HG02852 (cell line): Measurements from ENCODE around the gene MYL3.

Source experiments
- ATAC-seq: cut with Tn5 transposase; IDR thresholded peaks from one replicate; pipeline ENCODE4 v1.9.1; 2021; ENCODE audit warnings: mild to moderate bottlenecking, moderate library complexity; ENCODE audit not compliant: unreplicated experiment

MYL3 gene

DNA sequence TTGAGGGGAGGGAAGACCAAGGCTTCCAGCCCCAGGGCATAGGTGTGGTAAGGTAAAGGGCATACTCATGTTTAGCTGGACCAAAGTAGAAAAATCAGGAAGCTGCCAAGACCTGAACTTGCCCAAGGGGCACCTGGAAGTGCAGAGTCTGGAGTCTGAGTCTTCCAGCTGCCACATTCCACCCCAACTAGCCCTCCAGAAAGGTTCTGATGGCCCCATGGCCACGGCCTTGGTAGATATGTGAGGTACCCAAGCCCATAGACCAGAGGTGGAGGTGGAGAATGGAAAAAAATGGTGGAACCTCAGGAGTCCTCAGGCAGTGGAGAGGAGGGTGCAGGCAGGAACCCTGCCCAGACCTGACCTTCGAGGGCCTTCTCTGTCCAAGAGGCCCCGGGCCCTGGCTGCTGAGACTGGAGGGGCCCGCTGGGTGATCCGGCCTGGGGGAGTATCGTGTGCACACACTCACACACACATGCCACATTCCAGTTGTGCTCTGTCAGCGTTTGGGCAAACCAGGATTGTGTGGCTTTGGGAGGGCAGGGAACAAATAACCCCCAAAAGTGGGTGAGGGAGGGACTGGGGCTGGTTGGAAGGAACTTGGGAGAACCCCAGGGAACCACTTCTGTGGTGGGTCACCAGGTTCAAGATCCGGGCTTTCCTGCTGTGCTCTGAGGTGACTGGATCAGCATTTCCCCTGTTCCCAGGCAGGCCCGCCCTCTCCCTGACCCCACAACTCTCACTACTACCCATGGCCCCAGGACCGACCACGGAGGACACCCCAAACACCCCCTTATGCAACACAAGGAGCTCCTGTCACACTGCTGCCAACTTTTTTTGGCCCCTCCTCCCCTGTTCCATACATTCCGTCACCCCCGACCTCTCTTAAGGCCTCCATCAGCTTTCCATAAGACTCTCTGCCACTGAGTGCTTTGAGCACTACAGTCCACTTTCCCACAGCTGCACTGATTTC, 11.6 kb downstream of the MYL3 start:
- ATAC-seq: no peak

DNA sequence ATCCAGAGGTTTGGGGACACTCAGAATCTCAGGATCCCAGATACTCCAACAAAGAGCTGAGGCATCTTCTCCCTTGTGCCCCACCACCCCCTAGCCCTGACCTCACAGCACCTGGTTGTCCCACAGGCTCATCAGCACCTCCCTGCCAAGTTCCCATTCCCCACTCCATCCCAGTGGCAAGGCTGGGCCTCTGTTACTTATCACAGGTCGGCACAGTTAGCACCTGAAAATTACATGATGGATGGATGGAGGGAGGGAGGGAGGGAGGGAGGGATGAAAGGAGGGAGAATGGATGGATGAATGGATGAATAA, 12.8 kb downstream of the MYL3 start:
- ATAC-seq: no peak

DNA sequence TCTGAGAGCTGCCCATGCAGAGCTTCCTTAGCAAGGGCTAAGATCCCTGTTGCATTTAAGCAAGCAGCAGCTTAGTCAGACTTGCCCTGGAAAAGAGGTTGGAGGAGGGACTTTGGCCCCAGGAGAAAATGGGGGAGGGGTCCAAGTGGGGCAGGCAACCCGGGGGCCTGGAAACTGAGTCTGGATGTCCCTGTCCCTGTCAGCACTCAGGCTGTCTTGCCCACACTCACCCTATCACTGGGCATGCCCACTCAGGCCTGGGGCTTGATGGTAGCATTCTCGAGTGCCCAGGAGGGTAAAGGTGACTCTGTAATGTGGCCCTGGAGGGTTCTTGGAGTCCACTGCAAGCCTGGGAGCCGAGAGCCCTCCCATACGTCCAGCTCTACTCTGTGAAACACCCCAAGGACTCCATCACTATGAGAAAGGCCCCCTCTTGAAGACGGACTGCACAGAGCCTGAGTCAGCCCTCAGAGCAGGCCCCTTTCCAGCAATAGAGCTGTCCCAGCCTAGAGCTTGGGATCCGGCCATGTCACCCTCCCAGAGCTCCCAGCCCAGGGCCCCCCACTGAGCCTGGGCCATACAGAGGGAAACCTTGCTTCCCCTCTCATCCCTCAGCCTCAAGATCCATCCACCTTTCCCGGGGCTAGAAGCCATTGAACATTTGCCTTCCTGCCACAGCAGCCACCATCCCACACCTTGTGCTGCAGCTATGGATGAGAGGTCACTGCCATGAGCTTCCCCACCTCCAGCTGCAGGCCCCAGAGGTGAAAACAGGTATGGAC, 13.4 kb downstream of the MYL3 start:
- no peak for ATAC-seq

DNA sequence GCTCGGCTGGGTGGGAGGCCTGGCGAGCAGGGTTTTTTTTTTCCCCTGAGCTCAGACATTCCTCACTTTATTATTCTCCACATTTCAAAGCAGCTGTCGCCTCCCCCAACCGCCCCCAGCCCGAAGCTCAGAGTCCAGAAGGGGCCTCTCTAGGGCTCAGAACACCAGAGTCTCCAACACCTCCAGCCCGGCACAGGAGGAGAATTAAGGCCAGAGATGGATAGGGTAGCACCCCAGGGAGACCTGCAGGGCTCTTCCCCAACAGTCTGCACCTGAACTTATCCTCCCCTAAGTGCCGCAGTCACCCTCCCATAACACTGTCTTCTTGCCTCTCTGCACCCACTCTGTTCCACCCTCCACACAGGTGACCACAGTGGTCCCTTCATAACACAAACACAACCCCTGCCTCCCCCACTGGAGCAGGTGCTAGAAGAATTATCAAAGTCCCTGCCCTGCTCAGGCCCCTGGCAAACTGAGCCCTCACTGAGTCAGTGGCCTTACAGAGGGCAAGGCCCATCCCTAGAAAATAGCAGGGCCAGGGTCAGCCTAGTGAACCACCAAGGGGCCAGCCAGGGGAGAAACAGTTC, 14.1 kb downstream of the MYL3 start:
- ATAC-seq: no peak

DNA sequence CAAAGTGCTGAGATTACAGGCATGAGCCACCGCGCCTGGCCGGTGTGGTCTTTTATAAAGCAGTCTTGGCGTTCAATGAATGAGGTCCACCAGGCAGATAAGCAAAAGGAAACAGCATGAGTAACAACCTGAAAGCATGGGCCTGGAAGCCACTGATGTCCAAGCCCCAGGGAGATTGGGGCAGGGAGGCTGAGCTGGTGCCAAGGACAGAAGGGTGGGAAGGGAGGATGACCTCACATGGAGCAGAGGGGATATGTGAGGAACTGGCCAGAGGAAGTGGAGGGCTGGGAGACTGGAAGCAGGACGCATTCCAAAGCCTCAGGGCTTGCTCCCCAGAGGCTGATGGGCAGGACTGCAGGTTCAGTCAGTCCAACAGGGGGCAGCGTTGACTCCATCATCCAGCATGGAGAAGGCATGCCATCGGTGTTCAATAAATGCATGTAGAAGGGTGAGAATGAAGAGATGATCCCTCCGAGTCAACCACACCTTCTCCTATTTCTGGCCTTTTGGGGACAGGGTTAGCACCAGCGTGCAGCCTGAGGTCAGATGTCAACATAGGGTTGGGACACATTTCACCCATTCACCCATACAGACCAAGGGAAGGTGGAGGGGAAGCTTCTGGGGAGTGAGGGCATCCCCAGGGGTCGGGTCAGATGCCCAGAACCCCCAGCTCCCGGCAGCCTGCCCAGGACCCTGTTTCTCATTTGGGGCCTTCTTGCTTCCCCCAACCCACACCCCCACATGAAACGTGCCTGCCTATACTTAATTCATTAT, 14.8 kb downstream of the MYL3 start:
- no peak for ATAC-seq

DNA sequence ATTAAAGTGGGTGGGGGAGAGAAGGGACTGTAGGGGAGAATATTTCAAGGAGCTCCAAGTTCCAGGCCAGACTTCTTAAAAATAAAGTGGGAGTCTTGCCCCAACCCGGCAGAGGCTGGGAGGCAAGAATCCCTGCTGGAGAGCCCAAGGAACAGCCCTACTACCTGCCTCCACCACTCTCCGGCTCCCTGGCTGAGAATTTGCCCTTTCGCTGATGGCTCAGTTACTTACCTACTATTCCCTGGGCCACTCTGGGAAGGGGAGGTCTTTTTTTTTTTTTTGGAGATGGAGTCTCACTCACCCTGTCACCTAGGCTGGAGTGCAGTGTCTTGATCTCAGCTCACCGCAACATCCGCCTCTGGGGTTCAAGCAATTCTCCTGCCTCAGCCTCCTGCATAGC, 15.5 kb downstream of the MYL3 start:
- ATAC-seq: no peak

DNA sequence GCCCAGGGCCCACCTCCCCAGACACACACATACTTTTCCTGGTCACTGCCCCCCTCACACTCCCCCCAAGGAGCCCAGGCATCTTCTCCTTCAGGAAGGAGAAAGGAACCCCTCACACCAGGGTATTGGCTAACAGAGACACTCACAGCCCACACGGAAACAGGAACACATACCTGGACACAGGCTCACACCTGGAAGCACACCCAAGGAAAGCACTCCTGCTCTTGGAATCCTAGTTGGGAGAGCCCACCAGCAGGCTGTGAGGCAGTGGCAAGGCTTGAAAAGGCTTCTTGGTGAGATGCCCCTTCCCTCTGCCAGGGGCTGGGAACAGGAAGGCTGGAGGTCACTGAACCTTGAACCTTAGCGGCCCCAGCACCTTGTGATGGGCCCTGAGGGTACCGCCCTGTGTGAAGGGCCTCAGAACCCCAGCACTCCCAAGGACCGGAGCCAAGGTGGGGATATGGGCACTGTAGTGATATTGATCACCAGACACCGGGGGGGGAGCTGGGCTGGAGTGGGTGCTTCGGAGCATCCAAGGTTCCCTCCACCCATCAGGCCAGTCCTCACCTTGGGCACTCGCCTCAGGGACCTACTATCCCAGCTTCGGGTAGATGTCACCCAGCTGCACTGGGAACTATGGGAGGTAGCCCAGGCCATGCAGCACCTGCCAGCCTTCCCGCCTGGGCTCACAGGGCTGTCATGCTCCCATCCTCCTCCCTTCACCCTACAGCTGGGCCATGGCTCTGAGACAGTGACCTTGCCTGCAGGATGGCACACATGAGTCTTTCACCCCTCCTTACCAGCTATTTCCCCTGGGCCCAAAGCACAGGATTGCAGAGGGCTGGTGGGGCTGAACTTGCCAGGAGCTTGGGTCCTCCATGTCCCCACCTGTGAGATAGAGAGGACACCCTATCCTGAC, 16.4 kb downstream of the MYL3 start:
- ATAC-seq: no peak

DNA sequence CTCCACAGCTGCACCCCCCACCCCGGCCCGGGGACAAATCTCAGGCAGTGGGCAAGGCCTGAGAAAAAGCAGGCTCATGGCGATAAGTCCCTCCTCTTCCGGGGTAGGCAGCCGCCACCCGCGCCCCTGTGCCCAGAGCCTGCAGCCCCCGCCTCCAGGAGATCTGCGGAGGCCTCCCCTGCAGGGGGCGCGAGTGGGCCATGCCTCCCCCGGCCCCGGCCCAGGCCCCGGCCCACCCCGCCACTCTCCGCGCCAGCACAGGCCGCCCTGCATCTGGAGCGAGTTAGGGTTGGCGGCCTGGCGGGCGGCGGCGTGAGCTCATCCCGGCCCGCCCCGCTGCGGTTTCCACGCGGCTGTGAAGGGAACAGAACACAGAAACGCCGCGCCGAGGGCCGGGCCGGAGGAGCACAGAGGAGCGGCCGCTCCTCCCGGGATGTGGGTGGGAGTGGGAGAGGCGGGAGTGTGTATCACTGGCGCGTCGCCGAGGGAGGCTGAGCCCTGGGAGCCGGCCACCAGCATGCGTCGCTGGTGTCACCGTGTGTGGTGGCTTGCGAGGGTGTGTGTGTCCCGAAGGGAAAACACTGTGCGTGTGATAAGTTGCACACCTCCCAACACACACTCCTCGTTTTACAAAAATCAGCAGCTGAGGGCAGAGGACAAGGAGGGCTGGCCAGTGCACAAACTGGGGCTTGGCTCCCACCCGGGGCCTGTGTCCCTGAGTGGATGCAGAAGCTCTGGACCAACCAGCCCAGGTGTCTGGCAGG, 17.2 kb downstream of the MYL3 start:
- ATAC-seq: peak; percentile 73

DNA sequence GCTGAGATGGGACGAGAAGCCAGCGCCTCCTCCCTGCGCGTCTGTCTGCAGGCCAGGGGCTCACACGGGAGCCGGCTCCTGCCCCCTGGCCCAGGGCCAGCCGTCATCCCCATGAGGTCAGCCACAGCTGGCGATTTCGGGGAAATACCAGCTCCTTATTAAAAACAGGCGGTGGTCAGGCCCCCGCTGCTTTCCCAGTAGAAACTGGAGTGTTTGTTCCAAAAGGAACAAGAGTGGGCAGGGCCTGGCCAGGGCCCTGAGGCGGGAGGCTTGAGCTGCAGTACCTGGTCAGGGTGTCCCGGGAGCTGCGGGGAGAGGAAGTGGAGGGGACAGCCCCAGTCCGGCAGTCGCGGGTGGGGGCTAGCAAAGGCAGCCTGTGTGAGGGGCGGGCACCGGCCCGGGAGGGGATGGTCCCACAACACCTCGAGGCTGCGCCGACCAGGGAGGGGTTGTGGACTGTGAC, 17.8 kb downstream of the MYL3 start:
- peak; percentile 46 for ATAC-seq

DNA sequence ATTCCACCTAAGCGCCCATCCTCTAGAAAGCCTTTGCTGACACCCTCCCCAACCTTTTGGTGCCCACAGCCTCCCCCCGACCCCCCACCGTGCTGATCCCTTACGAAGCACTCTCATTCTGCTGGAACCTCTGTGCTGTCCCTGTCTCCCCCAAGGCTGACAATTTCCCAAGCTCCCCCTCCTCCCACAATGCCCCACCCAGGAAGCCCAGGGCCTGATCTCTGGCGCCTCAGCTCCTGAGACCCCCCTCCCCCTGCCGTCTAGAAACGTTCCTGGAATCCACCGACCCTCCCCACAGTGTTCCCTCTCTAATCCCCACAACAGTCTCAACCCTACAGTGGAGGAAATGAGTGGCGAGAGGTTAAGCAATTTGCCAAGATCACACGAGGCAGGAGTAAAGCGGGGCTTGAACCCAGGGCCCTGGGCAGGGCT, 18.3 kb downstream of the MYL3 start:
- ATAC-seq: no peak

DNA sequence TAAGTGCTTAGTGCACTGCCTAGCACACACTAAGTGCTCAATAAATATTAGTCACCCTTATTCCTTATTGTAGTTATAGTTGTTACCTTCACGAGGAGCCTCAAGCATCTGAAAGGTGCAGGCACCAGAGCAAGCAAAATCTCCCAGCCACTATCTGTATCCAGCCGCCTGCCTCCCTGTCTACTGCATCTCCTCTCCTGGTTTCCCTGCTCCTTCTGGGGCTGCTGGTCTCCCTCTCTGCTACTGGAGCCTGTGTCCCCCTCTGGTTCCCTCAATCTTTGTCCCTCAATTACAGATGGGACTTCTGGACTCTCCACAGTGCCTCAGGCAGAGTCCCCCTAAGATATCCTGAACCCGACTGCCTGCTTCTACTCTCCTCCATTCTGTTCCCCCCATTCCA, 18.8 kb downstream of the MYL3 start:
- ATAC-seq: no peak

DNA sequence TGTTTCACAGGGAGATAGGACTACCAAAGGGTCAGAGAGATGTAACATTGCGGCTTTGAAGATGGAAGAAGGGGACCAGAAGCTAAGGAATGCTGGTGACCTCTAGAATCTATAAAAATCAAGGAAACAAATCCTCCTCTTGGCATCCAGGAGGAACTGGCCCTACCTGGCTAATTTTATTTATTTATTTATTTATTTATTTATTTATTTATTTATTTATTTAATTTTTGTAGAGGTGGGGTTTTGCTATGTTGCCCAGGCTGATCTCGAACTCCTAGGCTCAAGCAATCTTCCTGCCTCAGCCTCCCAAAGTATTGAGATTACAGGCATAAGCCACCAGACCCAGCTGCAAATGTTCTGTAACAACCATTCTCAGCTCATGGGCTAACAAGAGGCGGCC, 19.7 kb downstream of the MYL3 start:
- ATAC-seq: no peak

DNA sequence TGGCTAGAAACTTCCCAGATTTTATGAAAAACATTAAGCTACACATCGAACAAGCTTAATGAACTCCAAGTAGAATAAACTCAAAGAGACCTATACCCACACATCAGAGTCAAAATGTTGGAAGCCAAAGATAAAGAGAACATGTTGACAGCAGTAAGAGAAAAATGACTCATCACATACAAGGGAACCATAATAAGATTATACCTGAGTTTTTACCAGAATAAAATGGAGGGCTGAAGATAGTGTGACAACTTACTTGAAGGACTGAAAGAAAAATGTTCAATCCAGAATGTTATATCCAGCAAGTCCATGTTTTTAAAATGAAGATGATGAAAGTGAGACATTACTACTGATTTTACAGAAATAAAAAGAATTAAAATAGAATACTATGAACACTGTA, 22.8 kb downstream of the MYL3 start:
- ATAC-seq: no peak

DNA sequence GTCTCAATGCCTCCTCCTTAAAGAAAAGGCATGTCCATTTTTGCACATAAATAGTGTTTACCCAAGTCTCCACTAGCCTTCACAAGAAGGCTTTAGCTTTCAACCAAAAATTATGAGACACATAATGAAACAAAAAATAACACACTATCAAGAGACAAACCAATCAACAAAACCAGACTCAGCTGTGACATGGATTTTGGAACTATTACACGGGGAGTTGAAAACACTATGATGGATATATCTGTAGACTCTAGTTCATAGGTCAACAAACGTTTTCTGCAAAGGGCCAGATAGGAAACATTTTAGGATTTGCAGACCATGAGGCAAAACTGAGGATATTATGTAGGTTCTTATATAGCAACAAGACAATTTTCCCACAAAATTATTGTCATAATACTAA, 24.9 kb downstream of the MYL3 start:
- no peak for ATAC-seq

DNA sequence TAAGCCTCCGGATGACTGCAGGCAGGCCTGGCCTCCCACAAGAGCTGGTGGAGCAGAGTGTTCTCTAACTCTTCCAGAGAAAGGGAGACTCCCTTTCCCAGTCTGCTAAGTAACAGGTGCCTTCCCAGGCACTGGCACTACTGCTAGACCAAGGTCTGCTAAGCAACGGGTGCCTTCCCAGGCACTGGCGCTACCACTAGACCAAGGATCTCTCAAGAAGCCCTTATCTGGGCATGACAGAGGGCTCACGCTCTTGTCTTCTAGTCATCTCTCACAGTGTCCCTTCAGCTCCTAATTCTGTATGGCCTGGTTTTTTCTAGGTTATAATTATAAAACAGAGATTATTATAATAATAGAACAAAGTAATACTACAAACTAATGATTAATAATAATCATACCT, 27.8 kb downstream of the MYL3 start:
- no peak for ATAC-seq

DNA sequence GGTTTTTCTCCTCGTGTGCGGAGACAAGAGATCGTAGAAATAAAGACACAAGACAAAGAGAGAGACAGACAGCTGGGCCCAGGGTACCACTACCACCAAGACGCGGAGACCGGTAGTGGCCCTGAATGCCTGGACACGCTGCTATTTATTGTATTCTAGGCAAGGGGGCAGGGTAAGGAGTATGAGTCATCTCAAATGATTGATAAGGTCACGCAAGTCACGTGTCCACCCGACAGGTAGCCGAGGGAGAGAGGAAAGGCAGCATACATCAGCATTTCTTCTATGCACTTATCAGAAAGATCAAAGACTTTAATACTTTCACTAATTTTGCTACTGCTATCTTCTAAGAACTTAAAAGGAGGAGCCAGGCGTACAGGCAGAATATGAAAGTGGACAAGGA, 28.2 kb downstream of the MYL3 start:
- ATAC-seq: no peak

DNA sequence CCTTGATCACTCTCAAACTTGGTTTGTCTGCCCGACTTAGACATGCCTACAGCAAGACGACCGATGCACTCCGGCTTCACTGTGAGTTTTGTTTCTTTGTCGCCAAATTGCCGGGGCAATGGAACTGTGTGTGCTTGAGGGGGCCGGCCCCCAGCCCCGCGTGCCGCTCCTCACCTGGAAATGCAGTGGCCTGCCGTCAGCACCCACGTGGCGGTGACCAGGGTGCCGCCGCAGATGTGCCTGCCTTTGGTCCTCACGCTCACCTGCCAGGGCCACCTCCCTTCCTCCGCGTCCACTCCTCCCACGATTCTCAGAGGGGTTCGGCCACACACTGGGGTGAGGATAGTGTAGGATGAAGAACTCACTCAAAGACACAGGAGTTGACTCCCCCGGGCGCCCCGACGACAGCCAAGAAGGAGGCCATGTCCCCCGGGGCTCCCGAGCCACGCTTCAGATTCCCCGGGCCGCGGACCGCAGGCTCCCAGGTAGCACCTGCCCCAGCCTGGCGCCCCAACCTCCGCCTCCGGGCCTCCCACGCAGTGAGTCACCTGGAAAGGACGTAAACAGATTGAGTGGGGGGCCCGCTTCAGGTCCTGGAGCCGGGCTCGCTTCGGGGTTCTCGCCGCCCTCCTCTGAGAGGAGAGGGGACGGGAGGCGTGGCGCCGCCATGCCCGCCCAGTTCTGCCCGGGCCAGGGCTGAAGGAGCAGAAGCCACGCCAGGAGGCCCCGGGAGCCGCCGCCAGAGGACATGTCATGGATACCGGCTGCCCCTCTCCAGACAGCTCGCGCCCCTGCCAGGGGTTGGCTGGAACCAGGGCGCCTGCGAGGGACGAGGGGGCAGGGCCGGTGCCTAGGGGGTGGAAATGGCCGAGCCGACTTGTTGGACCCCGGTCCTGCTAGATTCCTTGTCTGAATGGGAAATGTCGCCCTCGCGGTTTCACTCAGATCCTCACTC, 29.6 kb downstream of the MYL3 start:
- ATAC-seq: no peak

DNA sequence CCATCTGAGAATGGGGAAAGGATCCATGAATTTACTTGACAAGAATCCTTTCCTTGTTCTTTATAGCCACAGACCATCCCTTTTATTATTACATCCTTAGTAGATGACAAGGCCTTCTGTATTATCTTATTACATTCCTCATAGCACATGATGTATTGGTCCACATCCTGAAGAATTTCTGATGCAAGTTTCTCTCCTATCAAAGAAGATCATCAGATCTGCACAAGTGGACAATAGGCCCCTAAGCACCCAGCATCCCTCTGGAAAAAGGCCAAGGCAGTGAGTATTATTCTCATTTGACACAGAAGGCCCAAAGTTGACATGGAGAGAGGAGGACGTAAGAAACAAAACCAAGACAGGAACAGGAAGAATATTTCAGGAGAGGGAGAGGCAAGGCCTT, 31.4 kb downstream of the MYL3 start:
- ATAC-seq: no peak
